Endothelial cell (in vitro differentiated cells): ENCODE results near the gene SLC26A1. TPM values are rescaled to one million over a fixed set of nuclear protein-coding genes. Genes with fewer than 3 reads are reported as not detected.

Experiments
- DNase-seq: peaks from one replicate; pipeline ENCODE4 v3.0.0; 2021; ENCODE audit warnings: low spot score
- H3K27ac Mint-ChIP-seq: one replicate; pipeline ENCODE4 v1.8.0; 2021; ENCODE audit warnings: mixed read lengths, inconsistent platforms; ENCODE audit not compliant: unreplicated experiment
- H3K27me3 Mint-ChIP-seq: one replicate; pipeline ENCODE4 v1.8.0; 2021; ENCODE audit warnings: mild to moderate bottlenecking, moderate library complexity, mixed read lengths, inconsistent platforms; ENCODE audit not compliant: unreplicated experiment
- H3K36me3 Mint-ChIP-seq: one replicate; pipeline ENCODE4 v1.8.0; 2021; ENCODE audit warnings: mild to moderate bottlenecking, low read depth, mixed read lengths, inconsistent platforms; ENCODE audit not compliant: unreplicated experiment
- H3K4me1 Mint-ChIP-seq: one replicate; pipeline ENCODE4 v1.8.0; 2021; ENCODE audit warnings: mild to moderate bottlenecking, mixed read lengths, inconsistent platforms; ENCODE audit not compliant: unreplicated experiment
- H3K4me3 Mint-ChIP-seq: one replicate; pipeline ENCODE4 v1.8.0; 2021; ENCODE audit warnings: mild to moderate bottlenecking, mixed read lengths, inconsistent platforms; ENCODE audit not compliant: unreplicated experiment
- H3K9me3 Mint-ChIP-seq: one replicate; pipeline ENCODE4 v1.8.0; 2021; ENCODE audit warnings: mixed read lengths, inconsistent platforms; ENCODE audit not compliant: unreplicated experiment
- total RNA-seq: library from RNA; stranded (reverse); fragmentation: NEBNext Ultra II Directional; extraction: Animal tissue kit (Norgen Biotek cat#: 25700); gene quantifications from one replicate; pipeline ENCODE4 v1.2.1, GENCODE V29; 2021; ENCODE audit not compliant: unreplicated experiment
- TF ChIP-seq, protein P1 (sequence below): fragments of 200-600 bp; sonication (generic); IDR thresholded peaks from one replicate; pipeline ENCODE4 v1.5.0; 2021; ENCODE audit warnings: antibody characterized with exemption; ENCODE audit not compliant: unreplicated experiment

Gene SLC26A1
- total RNA-seq, 1 donor from 2014 or later, result not detected

DNA sequence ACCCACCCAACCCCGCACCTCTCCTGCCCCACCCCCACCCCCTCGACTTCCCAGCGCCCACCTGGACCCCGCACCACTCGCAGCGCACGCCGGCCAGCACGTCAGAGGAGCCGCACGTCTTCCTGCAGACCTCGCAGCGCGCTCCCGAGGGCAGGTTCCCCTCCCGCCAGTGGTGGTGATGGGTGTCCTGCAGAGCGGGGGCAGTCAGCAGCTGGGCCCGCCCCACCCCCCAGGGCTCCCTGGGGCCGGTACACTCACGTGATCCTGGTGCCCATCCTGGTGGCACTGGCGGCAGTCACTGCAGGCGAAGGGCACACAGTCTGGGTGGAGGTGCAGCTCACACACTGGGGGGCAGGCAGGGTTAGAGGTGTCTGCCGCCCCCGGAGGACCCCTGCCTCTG, 25.0 kb downstream of the SLC26A1 start:
- no peak overlapping the region for H3K27ac Mint-ChIP-seq
- TF ChIP-seq, protein P1, sequence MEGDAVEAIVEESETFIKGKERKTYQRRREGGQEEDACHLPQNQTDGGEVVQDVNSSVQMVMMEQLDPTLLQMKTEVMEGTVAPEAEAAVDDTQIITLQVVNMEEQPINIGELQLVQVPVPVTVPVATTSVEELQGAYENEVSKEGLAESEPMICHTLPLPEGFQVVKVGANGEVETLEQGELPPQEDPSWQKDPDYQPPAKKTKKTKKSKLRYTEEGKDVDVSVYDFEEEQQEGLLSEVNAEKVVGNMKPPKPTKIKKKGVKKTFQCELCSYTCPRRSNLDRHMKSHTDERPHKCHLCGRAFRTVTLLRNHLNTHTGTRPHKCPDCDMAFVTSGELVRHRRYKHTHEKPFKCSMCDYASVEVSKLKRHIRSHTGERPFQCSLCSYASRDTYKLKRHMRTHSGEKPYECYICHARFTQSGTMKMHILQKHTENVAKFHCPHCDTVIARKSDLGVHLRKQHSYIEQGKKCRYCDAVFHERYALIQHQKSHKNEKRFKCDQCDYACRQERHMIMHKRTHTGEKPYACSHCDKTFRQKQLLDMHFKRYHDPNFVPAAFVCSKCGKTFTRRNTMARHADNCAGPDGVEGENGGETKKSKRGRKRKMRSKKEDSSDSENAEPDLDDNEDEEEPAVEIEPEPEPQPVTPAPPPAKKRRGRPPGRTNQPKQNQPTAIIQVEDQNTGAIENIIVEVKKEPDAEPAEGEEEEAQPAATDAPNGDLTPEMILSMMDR, result no peak
- no peak overlapping the region for H3K4me3 Mint-ChIP-seq
- H3K36me3 Mint-ChIP-seq, result peaks cover 3% of the 10 kb centered on the region
- no peaks in the 10 kb centered on the region for H3K4me1 Mint-ChIP-seq
- DNase-seq, result no peak
- H3K27me3 Mint-ChIP-seq, result peaks cover 21% of the 10 kb centered on the region
- H3K9me3 Mint-ChIP-seq, result no peaks in the 10 kb centered on the region

DNA sequence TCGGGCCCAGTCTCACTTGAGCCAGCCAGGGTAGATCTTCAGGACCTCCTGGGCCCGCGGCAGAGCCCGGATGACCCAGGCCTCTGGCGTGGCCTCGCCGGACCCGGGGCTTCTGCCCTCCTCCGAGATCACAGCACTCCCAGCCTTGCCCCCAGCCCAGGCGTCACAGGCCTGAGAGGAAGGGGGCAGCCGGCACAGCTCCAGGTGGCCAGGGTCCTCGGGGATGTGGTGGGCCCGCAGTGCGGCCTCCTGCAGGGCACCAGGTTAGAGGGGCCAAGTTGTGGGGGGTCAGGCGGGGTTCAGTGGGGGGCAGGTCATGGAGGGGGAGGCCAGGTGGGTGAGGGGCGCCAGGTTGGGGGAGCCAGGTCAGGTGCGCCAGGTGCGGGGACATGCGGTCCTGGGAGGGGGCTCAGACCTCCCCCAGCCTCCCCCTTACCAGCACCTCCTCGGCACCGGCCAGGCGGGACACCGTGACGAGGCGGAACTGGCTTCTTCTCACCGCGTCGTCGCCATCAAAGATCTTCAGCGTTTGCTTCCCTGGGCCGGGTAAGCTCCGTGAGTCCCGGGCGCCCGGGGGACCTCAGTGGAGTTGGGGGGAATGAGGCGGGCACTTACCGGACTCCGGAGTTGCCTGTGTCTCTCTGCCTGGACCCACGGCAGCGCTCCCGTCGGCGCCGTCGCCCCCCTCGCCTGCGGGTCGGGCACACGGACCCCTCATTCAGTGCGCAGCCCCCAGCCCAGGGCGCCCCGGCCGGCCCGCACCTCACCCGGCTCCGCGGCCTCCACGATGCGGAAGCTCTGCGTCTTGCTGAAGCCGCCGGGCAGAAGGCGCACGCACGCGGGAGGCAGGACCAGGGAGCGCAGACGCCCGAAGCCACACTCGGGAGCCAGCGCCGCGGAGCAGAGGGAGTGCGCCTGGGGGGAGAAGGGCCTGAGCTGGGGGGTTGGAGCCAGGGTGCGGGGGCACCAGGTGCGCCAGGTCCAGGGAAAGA, 25.8 kb downstream of the SLC26A1 start:
- peaks cover 21% of the 10 kb centered on the region for H3K27me3 Mint-ChIP-seq
- TF ChIP-seq, protein P1, result no peak
- H3K4me1 Mint-ChIP-seq, result no peaks in the 10 kb centered on the region
- H3K9me3 Mint-ChIP-seq, result no peaks in the 10 kb centered on the region
- H3K27ac Mint-ChIP-seq, result no peak overlapping the region
- peaks cover 3% of the 10 kb centered on the region for H3K36me3 Mint-ChIP-seq
- no peak overlapping the region for H3K4me3 Mint-ChIP-seq
- DNase-seq, result no peak

DNA sequence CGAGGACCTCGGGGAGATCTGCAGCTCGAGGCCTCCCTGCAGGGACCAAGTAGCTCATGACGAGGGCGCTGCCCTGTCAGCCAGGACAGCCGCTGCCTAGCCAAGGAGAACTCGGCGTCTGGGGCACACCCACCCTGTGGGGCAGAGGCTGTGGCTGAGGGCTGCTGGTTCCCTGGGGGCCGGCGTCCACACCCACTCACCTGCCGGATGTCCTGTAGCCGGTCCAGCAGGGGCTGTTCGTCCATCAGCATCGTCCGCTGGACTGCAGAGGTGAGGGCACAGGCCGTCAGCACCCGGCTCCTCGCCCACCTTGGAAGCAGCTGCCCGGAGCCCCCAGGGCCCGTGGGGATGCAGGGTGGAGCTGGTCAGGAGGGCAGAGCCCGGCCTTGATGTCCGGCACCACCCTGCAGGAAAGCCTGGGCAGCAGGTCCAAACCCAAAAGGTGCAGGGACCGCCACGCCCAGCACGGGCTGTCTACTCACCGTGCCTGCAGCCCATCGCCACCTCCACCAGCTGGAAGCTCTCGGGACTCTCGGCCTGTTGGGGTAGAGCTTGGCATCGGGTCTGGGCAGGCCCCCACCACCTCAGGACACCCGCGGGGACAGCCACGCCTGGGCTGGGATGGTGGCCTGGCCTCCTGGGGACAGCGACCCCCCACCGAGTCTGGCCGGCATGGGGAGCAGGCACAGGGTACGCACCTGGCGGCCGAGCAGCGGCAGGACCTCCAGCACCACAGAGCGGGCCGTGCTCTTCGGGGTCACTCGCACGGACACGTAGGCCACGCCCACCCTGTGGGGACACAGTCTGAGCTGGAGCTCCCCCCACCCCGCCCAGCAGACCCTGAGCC, 26.7 kb downstream of the SLC26A1 start:
- DNase-seq, result no peak
- no peak overlapping the region for H3K4me3 Mint-ChIP-seq
- TF ChIP-seq, protein P1, result no peak
- H3K27ac Mint-ChIP-seq, result no peak overlapping the region
- H3K27me3 Mint-ChIP-seq, result peaks cover 22% of the 10 kb centered on the region
- no peaks in the 10 kb centered on the region for H3K9me3 Mint-ChIP-seq
- H3K36me3 Mint-ChIP-seq, result peaks cover 3% of the 10 kb centered on the region
- no peaks in the 10 kb centered on the region for H3K4me1 Mint-ChIP-seq

DNA sequence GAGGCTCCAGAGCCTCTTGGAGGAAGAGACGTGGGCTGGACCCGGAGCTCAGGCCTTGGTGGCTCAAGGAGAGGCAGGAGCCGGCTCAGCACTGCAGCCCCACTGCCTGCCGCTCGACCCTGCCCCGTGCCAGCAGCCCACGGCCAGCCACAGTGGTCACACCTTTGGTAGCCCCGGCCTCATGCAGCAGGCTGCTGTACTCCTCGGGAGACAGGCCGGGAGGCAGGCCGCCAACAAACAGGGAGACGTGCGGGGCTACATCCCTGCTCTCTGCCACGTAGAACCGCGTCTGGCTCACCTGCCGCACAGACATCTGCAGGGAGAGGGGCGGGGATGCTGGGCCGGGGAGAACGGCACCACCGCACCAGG, 27.5 kb downstream of the SLC26A1 start:
- Mint-ChIP-seq H3K36me3 (peaks cover 3% of the 10 kb centered on the region), H3K27ac (no peak overlapping the region), H3K27me3 (peaks cover 21% of the 10 kb centered on the region), H3K4me1 (no peaks in the 10 kb centered on the region), H3K4me3 (peak overlapping the region; percentile 69), H3K9me3 (no peaks in the 10 kb centered on the region)
- DNase-seq, result no peak
- TF ChIP-seq, protein P1, result no peak
